OCI-LY7 (cell line): ENCODE data around the gene CFDP1. TPM values are rescaled to one million over a fixed set of nuclear protein-coding genes. Genes with fewer than 3 reads are reported as not detected.

Source experiments
- BruUV-seq: library from RNA; stranded (reverse); fragments of 400-500 nt; replicated peaks from 2 replicates; lab custom pipeline; 2021; lab: Mats Ljungman, UMichigan
- CTCF ChIA-PET: fragments of 300-600 bp; sonication (Branson Sonifier 250); formaldehyde crosslinking; loops from one replicate; lab custom pipeline; 2022; ENCODE audit warnings: antibody characterized with exemption; ENCODE audit not compliant: unreplicated experiment; lab: Charles Lee
- POLR2A ChIA-PET: fragments of 300-600 bp; sonication (Branson Sonifier 250); formaldehyde crosslinking; loops from one replicate; lab custom pipeline; 2022; ENCODE audit warnings: antibody characterized with exemption; lab: Charles Lee
- DNase-seq: peaks from one replicate; pipeline ENCODE4 v3.0.0-alpha.2; 2015; ENCODE audit warnings: low spot score
- H2AFZ ChIP-seq: fragments of 200-600 bp; sonication (generic), shearing (Covaris generic); 2 replicates; pipeline ENCODE4 v1.6.1; 2014; ENCODE audit warnings: mild to moderate bottlenecking, antibody characterized with exemption, low read length, moderate library complexity
- H3K27ac ChIP-seq: fragments of 200-600 bp; sonication (generic); 2 replicates; pipeline ENCODE4 v1.5.1; 2014; ENCODE audit warnings: mixed run types, low read depth, mild to moderate bottlenecking, moderate library complexity, low read length, inconsistent platforms; ENCODE audit not compliant: poor library complexity, severe bottlenecking
- H3K36me3 ChIP-seq: fragments of 200-600 bp; sonication (generic); 2 replicates; pipeline ENCODE4 v1.6.1; 2014; ENCODE audit warnings: mild to moderate bottlenecking, antibody characterized with exemption, low read length, moderate library complexity, mixed read lengths; ENCODE audit not compliant: insufficient read depth
- H3K4me1 ChIP-seq: fragments of 200-600 bp; sonication (generic); 2 replicates; pipeline ENCODE4 v1.5.1; 2014; ENCODE audit warnings: mild to moderate bottlenecking, low read length; ENCODE audit not compliant: insufficient read depth, poor library complexity, severe bottlenecking
- H3K4me2 ChIP-seq: fragments of 200-600 bp; sonication (generic); 2 replicates; pipeline ENCODE4 v1.6.1; 2014; ENCODE audit warnings: mild to moderate bottlenecking, low read length
- H3K4me3 ChIP-seq: fragments of 200-600 bp; sonication (generic); 2 replicates; pipeline ENCODE4 v1.5.1; 2014; ENCODE audit warnings: mild to moderate bottlenecking, low read depth, low read length; ENCODE audit not compliant: poor library complexity, severe bottlenecking
- H3K79me2 ChIP-seq: fragments of 200-600 bp; sonication (generic); 2 replicates; pipeline ENCODE4 v1.6.1; 2016; ENCODE audit warnings: low read depth, mild to moderate bottlenecking, low read length, moderate library complexity, mixed read lengths; ENCODE audit not compliant: insufficient read depth
- H3K9me2 ChIP-seq: fragments of 200-600 bp; sonication (generic); 2 replicates; pipeline ENCODE4 v1.6.1; 2016; ENCODE audit warnings: mild to moderate bottlenecking, low read length, mixed read lengths; ENCODE audit not compliant: insufficient read depth
- H3K9me3 ChIP-seq: fragments of 200-600 bp; sonication (generic); 2 replicates; pipeline ENCODE4 v1.6.1; 2014; ENCODE audit warnings: mild to moderate bottlenecking, mixed run types, low read length, mixed read lengths
- H4K20me1 ChIP-seq: fragments of 200-600 bp; sonication (generic); 2 replicates; pipeline ENCODE4 v1.6.1; 2014; ENCODE audit warnings: mild to moderate bottlenecking, antibody characterized with exemption, low read length, moderate library complexity, mixed read lengths; ENCODE audit not compliant: insufficient read depth
- CTCF ChIP-seq: fragments of 200-600 bp; sonication (generic); conservative IDR thresholded peaks from 2 replicates; pipeline ENCODE4 v1.5.1; 2014; ENCODE audit warnings: mild to moderate bottlenecking, antibody characterized with exemption, low read length, moderate library complexity, mixed read lengths
- EZH2phosphoT487 ChIP-seq: fragments of 200-600 bp; sonication (generic); IDR thresholded peaks from 2 replicates; pipeline ENCODE4 v1.6.1; 2018; ENCODE audit warnings: low read depth, borderline replicate concordance, mild to moderate bottlenecking, mixed run types, antibody characterized with exemption, low read length, moderate library complexity, mixed read lengths
- intact Hi-C: fragments of 100-400 bp; cut with micrococcal nuclease; formaldehyde crosslinking; loops from one replicate; pipeline ENCODE4 v1.10.0; 2022; ENCODE audit not compliant: unreplicated experiment
- total RNA-seq, 2 experiments: library from RNA; depleted of rRNA in 1 of 2; stranded (reverse); fragments of >200 nt in 1 of 2; shearing (Covaris generic) in 1 of 2; gene quantifications; 2 replicates each; pipeline ENCODE4 v1.2.3, GENCODE V29; 2014 to 2022

CFDP1 gene
- total RNA-seq, 2 experiments from 2014 or later: 30.0 to 57.6 TPM

DNA sequence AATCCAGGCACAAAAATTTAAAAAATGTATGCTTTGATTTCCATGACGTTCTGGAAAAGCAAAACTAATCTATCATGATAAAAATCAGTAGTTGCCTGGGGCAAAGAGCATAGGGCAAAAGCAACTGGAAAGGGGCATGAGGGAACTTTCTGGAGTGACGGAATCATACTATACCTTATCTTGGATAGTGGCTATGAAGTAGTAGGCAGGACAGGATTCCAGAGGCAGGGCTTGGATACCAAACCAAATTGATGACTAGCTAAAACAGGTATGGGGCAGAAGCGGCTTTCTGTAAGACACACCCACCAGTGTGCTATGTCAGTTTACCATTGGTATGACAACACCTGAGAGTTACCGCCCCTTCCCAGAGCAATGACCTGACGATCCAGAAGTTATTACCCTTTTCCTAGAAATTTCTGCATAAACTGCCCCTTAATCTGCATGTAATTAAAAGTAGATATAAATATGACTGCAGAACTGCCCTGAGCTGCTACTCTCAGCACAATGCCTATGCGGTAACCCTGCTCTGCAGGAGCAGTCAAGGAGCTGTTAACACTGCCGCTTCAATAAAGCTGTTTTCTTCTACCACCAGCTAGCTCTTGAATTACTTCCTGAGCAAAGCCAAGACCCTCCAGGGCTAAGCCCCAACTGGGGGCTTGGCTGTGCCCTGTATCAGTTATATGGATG is 56.7 kb downstream of the CFDP1 start:
- BruUV-seq: no TSS peak
- H3K27ac ChIP-seq: no peak overlapping the region
- no peaks in the 10 kb centered on the region for H3K79me2 ChIP-seq
- peaks cover 30% of the 10 kb centered on the region for H3K36me3 ChIP-seq
- no peaks in the 10 kb centered on the region for H3K9me2 ChIP-seq
- H3K4me1 ChIP-seq: peaks cover 34% of the 10 kb centered on the region
- TF ChIP-seq CTCF: no peak
- no peak for TF ChIP-seq EZH2phosphoT487
- ChIA-PET POLR2A (no interaction called here), CTCF (no interaction called here)
- H2AFZ ChIP-seq: no peak overlapping the region
- H3K4me3 ChIP-seq: no peak overlapping the region
- intact Hi-C loops: no loop called here
- no peaks in the 10 kb centered on the region for H4K20me1 ChIP-seq
- no peaks in the 10 kb centered on the region for H3K9me3 ChIP-seq
- H3K4me2 ChIP-seq: no peak overlapping the region
- DNase-seq: no peak

- H3K27ac ChIP-seq: no peak overlapping the region
- POLR2A ChIA-PET: no interaction called here
- no TSS peak for BruUV-seq
- no peaks in the 10 kb centered on the region for H4K20me1 ChIP-seq
- H3K4me3 ChIP-seq: no peak overlapping the region
- no peaks in the 10 kb centered on the region for H3K9me2 ChIP-seq
- H3K36me3 ChIP-seq: peaks cover 25% of the 10 kb centered on the region
- H3K9me3 ChIP-seq: no peaks in the 10 kb centered on the region
- intact Hi-C loops: no loop called here
- no peak for TF ChIP-seq CTCF
- TF ChIP-seq EZH2phosphoT487: no peak
- DNase-seq: no peak
- H3K4me2 ChIP-seq: no peak overlapping the region
- peaks cover 13% of the 10 kb centered on the region for H3K4me1 ChIP-seq
- CTCF ChIA-PET: no interaction called here
- no peak overlapping the region for H2AFZ ChIP-seq
- no peaks in the 10 kb centered on the region for H3K79me2 ChIP-seq
Measured at GRCh38 chr16:75374388-75374787, 58.9 kb downstream of the CFDP1 start.

GRCh38 chr16:75372236-75372856 is 61.0 kb downstream of the CFDP1 start:
- BruUV-seq: no TSS peak
- Histone ChIP-seq H3K36me3 (peaks cover 5% of the 10 kb centered on the region), H4K20me1 (no peaks in the 10 kb centered on the region), H3K4me3 (no peak overlapping the region), H3K79me2 (no peaks in the 10 kb centered on the region), H3K9me2 (no peaks in the 10 kb centered on the region), H3K4me2 (no peak overlapping the region), H2AFZ (no peak overlapping the region), H3K27ac (no peak overlapping the region), H3K4me1 (peaks cover 5% of the 10 kb centered on the region), H3K9me3 (no peaks in the 10 kb centered on the region)
- ChIA-PET CTCF (no interaction called here), POLR2A (interaction anchor here (0.7 to 0.9 kb wide), 2 partner anchors 86 to 637 kb away, joined by 3 to 4 read pairs; no protein-coding TSS in a partner anchor)
- intact Hi-C loops: no loop called here
- no peak for TF ChIP-seq EZH2phosphoT487
- no peak for TF ChIP-seq CTCF
- no peak for DNase-seq
